ENCODE results near the gene THADA. TPM values are rescaled to one million over a fixed set of nuclear protein-coding genes. Genes with fewer than 3 reads are reported as not detected.
A peak's percentile ranks its signal among the peaks of the same experiment; 100 is the strongest.

The THADA gene
- total RNA-seq, 1 experiment from 2014 or later: 20.1 TPM

DNA sequence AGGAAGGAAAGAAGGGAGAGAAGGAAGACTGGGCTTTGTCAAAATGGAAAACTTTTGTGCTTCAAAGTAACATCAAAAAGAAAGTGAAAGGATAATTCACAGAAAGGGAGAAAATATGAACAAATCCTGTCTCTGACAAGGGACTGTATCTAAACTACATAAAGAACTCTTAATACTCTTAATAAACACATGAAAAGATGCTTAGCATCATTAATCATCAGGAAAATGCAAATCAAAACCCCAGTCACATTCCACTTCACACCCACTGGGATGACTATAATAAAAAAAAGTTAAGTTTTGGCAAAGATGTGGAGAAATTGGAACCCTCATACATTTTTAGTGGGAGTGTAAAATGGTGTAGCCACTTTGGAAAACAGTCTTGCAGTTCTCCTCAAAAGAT, 357.7 kb downstream of the THADA start:
- Histone ChIP-seq H2BK12ac (ENCODE audit: insufficient read length, low read depth, low read length) (no peak overlapping the region), H3K4me1 (ENCODE audit: insufficient read depth, low read length) (no peaks in the 10 kb centered on the region), H2BK20ac (ENCODE audit: low read depth, low read length, poor library complexity, severe bottlenecking) (no peak overlapping the region), H3K9me3 (ENCODE audit: control insufficient read depth, low read depth, low read length) (no peaks in the 10 kb centered on the region), H3K23me2 (ENCODE audit: insufficient read length, low read depth, low read length, poor library complexity, severe bottlenecking) (no peaks in the 10 kb centered on the region), H4K91ac (ENCODE audit: insufficient read length, low read depth, low read length) (no peak overlapping the region), H3K14ac (ENCODE audit: insufficient read depth, low read length) (no peak overlapping the region), H2AFZ (ENCODE audit: low read length) (no peak overlapping the region), H3K79me1 (ENCODE audit: insufficient read depth, low read depth, low read length, poor library complexity, severe bottlenecking) (no peaks in the 10 kb centered on the region), H2BK15ac (ENCODE audit: low read depth, low read length) (no peak overlapping the region), H3K4ac (ENCODE audit: low read depth, low read length) (no peak overlapping the region), H3K27me3 (ENCODE audit: insufficient read depth, low read length) (no peaks in the 10 kb centered on the region), H4K5ac (ENCODE audit: insufficient read length, low read depth, low read length) (no peak overlapping the region), H2BK120ac (ENCODE audit: low read depth, low read length, poor library complexity, severe bottlenecking) (no peak overlapping the region), H3K27ac (ENCODE audit: insufficient read length, low read depth, low read length) (no peak overlapping the region), H4K20me1 (ENCODE audit: control insufficient read depth, insufficient read depth, insufficient read length) (no peaks in the 10 kb centered on the region), H3T11ph (ENCODE audit: low read length) (no peak overlapping the region), H3K79me2 (ENCODE audit: insufficient read depth, low read length) (no peaks in the 10 kb centered on the region), H3K4me2 (ENCODE audit: insufficient read depth, insufficient read length, low read length) (no peak overlapping the region), H3K56ac (ENCODE audit: insufficient read length, low read depth, low read length) (no peak overlapping the region), H4K8ac (replicated peaks; ENCODE audit: insufficient read length, low read depth, low read length) (no peak overlapping the region), H2BK5ac (ENCODE audit: insufficient read length, low read length) (no peak overlapping the region), H3K18ac (ENCODE audit: insufficient read length, low read depth, low read length) (no peak overlapping the region), H3K23ac (ENCODE audit: insufficient read length, low read depth, low read length) (no peak overlapping the region), H3K9ac (ENCODE audit: extremely low read depth, insufficient read length, low read length) (no peak overlapping the region), H2AK5ac (ENCODE audit: insufficient read length, low read length) (no peak overlapping the region)
- Mint-ChIP-seq H3K4me1 (peaks cover 5 to 13% of the 10 kb centered on the region in 2 experiments), H3K4me3 (no peak overlapping the region), H3K27ac (0 out of 7 replicates have a peak overlapping the region, but pooled peaks of 1 of the 3 experiments have one; percentile 58), H3K36me3 (ENCODE audit: insufficient read depth in 1 of 3, low read depth in 3 of 3) (0 out of 7 replicates have a peak, but pooled peaks cover 0 to 1% (median 0%) of the 10 kb centered on the region in 3 experiments), H3K9me3 (no peaks in the 10 kb centered on the region; a peak in 1 of 5 replicates), H3K27me3 (ENCODE audit: low read depth) (no peaks in the 10 kb centered on the region)
- TF ChIP-seq, protein P1, sequence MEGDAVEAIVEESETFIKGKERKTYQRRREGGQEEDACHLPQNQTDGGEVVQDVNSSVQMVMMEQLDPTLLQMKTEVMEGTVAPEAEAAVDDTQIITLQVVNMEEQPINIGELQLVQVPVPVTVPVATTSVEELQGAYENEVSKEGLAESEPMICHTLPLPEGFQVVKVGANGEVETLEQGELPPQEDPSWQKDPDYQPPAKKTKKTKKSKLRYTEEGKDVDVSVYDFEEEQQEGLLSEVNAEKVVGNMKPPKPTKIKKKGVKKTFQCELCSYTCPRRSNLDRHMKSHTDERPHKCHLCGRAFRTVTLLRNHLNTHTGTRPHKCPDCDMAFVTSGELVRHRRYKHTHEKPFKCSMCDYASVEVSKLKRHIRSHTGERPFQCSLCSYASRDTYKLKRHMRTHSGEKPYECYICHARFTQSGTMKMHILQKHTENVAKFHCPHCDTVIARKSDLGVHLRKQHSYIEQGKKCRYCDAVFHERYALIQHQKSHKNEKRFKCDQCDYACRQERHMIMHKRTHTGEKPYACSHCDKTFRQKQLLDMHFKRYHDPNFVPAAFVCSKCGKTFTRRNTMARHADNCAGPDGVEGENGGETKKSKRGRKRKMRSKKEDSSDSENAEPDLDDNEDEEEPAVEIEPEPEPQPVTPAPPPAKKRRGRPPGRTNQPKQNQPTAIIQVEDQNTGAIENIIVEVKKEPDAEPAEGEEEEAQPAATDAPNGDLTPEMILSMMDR (conservative IDR thresholded peaks at IDR 0.05): no peak
- no peak for DNase-seq

All from H9 (cell line).